ENCODE measurements around the gene SHLD1. TPM values are rescaled to one million over a fixed set of nuclear protein-coding genes. Genes with fewer than 3 reads are reported as not detected.
"Not testable (repeated sequence)": the region's sequence is repeated elsewhere in the genome, so short reads cannot be mapped to it uniquely, and the experiment has no call there.

SHLD1 gene, protein sequence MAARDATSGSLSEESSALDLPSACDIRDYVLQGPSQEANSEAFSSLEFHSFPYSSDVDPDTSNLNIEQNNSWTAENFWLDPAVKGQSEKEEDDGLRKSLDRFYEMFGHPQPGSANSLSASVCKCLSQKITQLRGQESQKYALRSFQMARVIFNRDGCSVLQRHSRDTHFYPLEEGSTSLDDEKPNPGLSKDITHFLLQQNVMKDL
- total RNA-seq = 10 to 100 TPM in 1 of 3 donors, 1 to 10 TPM in 2; 6.6 to 12.2 (median 8.3) TPM
- 12.1 TPM for total RNA-seq (2013)

DNA sequence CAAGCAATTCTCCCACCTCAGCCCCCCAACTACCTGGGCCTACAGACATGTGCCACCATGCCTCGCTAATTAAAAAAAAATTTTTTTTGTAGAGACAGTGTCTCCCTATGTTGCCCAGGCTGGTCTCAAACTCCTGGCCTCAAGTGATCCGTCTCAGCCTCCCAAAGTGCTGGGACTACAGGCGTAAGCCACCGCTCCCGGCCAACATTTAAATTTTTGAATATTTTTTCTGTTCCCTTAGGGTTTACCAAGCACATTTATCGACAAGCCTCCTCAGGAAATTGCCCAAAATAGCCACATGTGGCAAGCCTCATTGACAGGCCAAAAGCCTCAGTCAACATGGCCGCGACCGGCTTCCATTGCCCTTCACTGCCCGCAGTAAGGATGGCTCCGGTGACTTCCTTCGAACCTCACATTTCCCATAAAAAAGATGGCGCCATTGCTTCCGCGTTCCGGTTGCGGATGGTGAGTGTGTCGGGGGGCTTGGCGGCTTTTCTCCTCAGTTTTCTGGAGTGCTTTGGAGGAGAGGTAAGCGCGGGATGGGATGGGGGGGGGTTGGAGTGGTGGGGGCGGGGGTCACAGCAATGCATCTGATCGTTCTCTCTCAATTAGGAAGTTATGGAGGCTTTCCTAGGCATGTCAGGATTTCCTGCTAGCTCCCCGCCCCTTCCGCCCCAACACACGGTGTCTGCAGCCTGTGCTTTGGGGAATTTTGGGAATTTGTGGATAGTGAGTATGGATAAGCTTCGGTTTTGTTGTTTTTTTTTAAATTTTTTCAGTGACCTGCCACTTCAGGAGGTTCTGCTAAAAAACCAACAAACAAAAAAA lies at the start of gene SHLD1:
Gene SHLD1, plus strand, starts transcription at position 450 of the 828 bp plus-strand sequence. CDS start 22,465 bp downstream, outside the sequence.
- peak within 1 kb of the TSS; percentile 81 for H3K4me3 ChIP-seq (ENCODE audit: low read length)
- peaks cover 0 to 6% of the 10 kb centered on the region in 2 donors for H3K27me3 Mint-ChIP-seq (ENCODE audit: low read depth in 2 of 2)
- DNase-seq (peak; percentile 66 to 91), ATAC-seq (peak; percentile 90 to 98 (median 97))
- peak within 1 kb of the TSS; percentile 85 to 91 for H3K27ac Mint-ChIP-seq
- intact Hi-C loops (cut with micrococcal nuclease) = no loop called here
- H3K9me3 ChIP-seq (ENCODE audit: control insufficient read depth, insufficient read depth, low read length) = no peaks in the 10 kb centered on the region
- H3K4me1 Mint-ChIP-seq = peaks cover 16 to 19% of the 10 kb centered on the region in 2 donors
- H3K4me3 Mint-ChIP-seq = peak within 1 kb of the TSS; percentile 94
- peaks cover 14% of the 10 kb centered on the region for H3K4me1 ChIP-seq (ENCODE audit: control insufficient read depth, insufficient read depth, low read length)
- no peaks in the 10 kb centered on the region for H3K36me3 ChIP-seq (ENCODE audit: control insufficient read depth, insufficient read depth, low read length)
- WGBS (ENCODE audit: insufficient coverage) = 20% methylated on average over 23 of the region's 27 CpGs
- TF ChIP-seq, protein P1, sequence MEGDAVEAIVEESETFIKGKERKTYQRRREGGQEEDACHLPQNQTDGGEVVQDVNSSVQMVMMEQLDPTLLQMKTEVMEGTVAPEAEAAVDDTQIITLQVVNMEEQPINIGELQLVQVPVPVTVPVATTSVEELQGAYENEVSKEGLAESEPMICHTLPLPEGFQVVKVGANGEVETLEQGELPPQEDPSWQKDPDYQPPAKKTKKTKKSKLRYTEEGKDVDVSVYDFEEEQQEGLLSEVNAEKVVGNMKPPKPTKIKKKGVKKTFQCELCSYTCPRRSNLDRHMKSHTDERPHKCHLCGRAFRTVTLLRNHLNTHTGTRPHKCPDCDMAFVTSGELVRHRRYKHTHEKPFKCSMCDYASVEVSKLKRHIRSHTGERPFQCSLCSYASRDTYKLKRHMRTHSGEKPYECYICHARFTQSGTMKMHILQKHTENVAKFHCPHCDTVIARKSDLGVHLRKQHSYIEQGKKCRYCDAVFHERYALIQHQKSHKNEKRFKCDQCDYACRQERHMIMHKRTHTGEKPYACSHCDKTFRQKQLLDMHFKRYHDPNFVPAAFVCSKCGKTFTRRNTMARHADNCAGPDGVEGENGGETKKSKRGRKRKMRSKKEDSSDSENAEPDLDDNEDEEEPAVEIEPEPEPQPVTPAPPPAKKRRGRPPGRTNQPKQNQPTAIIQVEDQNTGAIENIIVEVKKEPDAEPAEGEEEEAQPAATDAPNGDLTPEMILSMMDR (IDR thresholded peaks at IDR 0.05) = no peak
- H3K27ac ChIP-seq (ENCODE audit: low read length) = peak within 1 kb of the TSS; percentile 44
- no peaks in the 10 kb centered on the region for H3K9me3 Mint-ChIP-seq
- no peaks in the 10 kb centered on the region for H3K27me3 ChIP-seq (ENCODE audit: control insufficient read depth, insufficient read depth, low read length)
- H3K36me3 Mint-ChIP-seq = no peaks in the 10 kb centered on the region

DNA sequence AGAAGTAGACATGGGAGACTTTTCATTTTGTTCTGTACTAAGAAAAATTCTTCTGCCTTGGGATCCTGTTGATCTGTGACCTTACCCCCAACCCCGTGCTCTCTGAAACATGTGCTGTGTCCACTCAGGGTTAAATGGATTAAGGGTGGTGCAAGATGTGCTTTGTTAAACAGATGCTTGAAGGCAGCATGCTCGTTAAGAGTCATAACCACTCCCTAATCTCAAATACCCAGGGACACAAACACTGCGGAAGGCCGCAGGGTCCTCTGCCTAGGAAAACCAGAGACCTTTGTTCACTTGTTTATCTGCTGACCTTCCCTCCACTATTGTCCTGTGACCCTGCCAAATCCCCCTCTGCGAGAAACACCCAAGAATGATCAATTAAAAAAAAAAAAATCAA lies 47.9 kb upstream of the SHLD1 start:
- H3K27ac ChIP-seq (ENCODE audit: low read length); H3K4me1 Mint-ChIP-seq; DNase-seq; H3K27me3 Mint-ChIP-seq (ENCODE audit: low read depth in 2 of 2); H3K9me3 Mint-ChIP-seq; H3K9me3 ChIP-seq (ENCODE audit: control insufficient read depth, insufficient read depth, low read length); H3K27me3 ChIP-seq (ENCODE audit: control insufficient read depth, insufficient read depth, low read length); intact Hi-C loops (cut with micrococcal nuclease); H3K36me3 ChIP-seq (ENCODE audit: control insufficient read depth, insufficient read depth, low read length); H3K4me3 Mint-ChIP-seq; H3K27ac Mint-ChIP-seq; H3K4me3 ChIP-seq (ENCODE audit: low read length); ATAC-seq; H3K4me1 ChIP-seq (ENCODE audit: control insufficient read depth, insufficient read depth, low read length); H3K36me3 Mint-ChIP-seq: not testable (repeated sequence)
- no CpG with 5 or more reads among the region's 5 CpGs for WGBS (ENCODE audit: insufficient coverage)

DNA sequence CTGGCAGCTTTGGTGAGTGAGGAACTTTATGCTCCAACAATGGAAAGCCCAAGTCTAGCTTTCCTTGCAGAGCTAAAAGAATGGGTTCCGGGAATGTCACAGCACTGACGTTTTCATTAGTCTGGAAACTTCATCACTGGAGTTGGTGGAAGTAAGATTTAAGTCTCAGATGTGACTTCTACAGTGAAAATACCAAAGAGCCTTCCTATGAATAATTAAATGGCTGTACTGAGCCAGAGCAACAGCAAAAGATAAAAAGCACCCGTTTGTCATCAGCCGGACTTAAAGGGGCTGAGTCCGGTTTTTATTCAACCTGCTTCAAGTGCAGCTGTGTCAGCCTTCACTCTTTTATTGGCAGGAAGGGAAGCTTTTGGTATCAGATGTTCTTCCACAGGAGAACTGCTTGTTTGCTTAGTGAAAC lies 46.5 kb upstream of the SHLD1 start:
- no peak overlapping the region for H3K4me3 Mint-ChIP-seq
- H3K27me3 Mint-ChIP-seq (ENCODE audit: low read depth in 2 of 2) = peaks cover 5 to 9% of the 10 kb centered on the region in 2 donors
- no peaks in the 10 kb centered on the region for H3K4me1 Mint-ChIP-seq
- TF ChIP-seq, protein P1 (IDR thresholded peaks at IDR 0.05) = no peak
- Histone ChIP-seq H3K4me3 (ENCODE audit: low read length) (no peak overlapping the region), H3K36me3 (ENCODE audit: control insufficient read depth, insufficient read depth, low read length) (no peaks in the 10 kb centered on the region), H3K9me3 (ENCODE audit: control insufficient read depth, insufficient read depth, low read length) (no peaks in the 10 kb centered on the region), H3K27ac (ENCODE audit: low read length) (no peak overlapping the region), H3K27me3 (ENCODE audit: control insufficient read depth, insufficient read depth, low read length) (no peaks in the 10 kb centered on the region), H3K4me1 (ENCODE audit: control insufficient read depth, insufficient read depth, low read length) (no peaks in the 10 kb centered on the region)
- H3K27ac Mint-ChIP-seq = no peak overlapping the region
- no peaks in the 10 kb centered on the region for H3K9me3 Mint-ChIP-seq
- 76% methylated on average over 5 of the region's 5 CpGs for WGBS (ENCODE audit: insufficient coverage)
- DNase-seq (no peak), ATAC-seq (no peak)
- intact Hi-C loops (cut with micrococcal nuclease) = no loop called here
- H3K36me3 Mint-ChIP-seq = no peaks in the 10 kb centered on the region

DNA sequence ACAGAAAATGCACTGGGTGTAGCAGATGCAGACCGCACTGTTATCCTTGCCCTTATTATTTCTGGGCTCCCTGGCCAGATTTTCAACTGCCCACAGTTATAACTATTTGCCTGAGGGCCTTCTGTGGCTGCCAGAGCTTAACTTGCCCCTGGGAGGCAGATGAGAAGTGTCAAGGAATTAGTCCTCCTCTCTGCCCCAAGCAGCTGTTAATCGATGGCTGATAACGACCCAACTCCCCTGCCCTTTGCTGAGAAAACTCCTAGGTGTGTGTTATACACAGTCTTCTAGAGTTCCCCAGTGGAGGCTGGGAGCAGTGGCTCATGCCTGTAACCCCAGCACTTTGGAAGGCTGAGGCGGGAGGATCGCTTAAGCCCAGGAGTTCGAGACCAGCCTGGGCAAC lies 44.4 kb upstream of the SHLD1 start:
- no peak overlapping the region for H3K27ac Mint-ChIP-seq
- Histone ChIP-seq H3K27me3 (ENCODE audit: control insufficient read depth, insufficient read depth, low read length) (no peaks in the 10 kb centered on the region), H3K4me1 (ENCODE audit: control insufficient read depth, insufficient read depth, low read length) (no peaks in the 10 kb centered on the region), H3K4me3 (ENCODE audit: low read length) (no peak overlapping the region), H3K9me3 (ENCODE audit: control insufficient read depth, insufficient read depth, low read length) (no peaks in the 10 kb centered on the region), H3K27ac (ENCODE audit: low read length) (no peak overlapping the region), H3K36me3 (ENCODE audit: control insufficient read depth, insufficient read depth, low read length) (no peaks in the 10 kb centered on the region)
- TF ChIP-seq, protein P1 (IDR thresholded peaks at IDR 0.05) = no peak
- peaks cover 5 to 11% of the 10 kb centered on the region in 2 donors for H3K27me3 Mint-ChIP-seq (ENCODE audit: low read depth in 2 of 2)
- WGBS (ENCODE audit: insufficient coverage) = 90% methylated on average over 6 of the region's 6 CpGs
- no peak overlapping the region for H3K4me3 Mint-ChIP-seq
- H3K4me1 Mint-ChIP-seq = no peaks in the 10 kb centered on the region
- intact Hi-C loops (cut with micrococcal nuclease) = no loop called here
- DNase-seq (no peak), ATAC-seq (no peak)
- no peaks in the 10 kb centered on the region for H3K36me3 Mint-ChIP-seq
- no peaks in the 10 kb centered on the region for H3K9me3 Mint-ChIP-seq

All from natural killer cell (primary cell).